GM12891 (cell line): ENCODE measurements around the gene DNAH11.

ENCODE experiments used
- PAX5 ChIP-seq: IDR thresholded peaks from 2 replicates; pipeline ENCODE4 v1.6.1; 2011; ENCODE audit warnings: low read length, moderate library complexity, mild to moderate bottlenecking; ENCODE audit not compliant: insufficient read depth, severe bottlenecking
- POLR2A ChIP-seq: IDR thresholded peaks from 2 replicates; pipeline ENCODE4 v1.6.1; 2011; ENCODE audit warnings: low read depth, low read length, control low read depth
- POLR2AphosphoS5 ChIP-seq: IDR thresholded peaks from 2 replicates; pipeline ENCODE4 v1.6.1; 2011; ENCODE audit warnings: low read depth, low read length, control low read depth
- TAF1 ChIP-seq: IDR thresholded peaks from 2 replicates; pipeline ENCODE4 v1.6.1; 2011; ENCODE audit warnings: low read depth, low read length, control low read depth

GRCh38 chr7:21704359-21704758 lies 161.5 kb downstream of the DNAH11 start:
- TF ChIP-seq PAX5: no peak
- no peak for TF ChIP-seq POLR2A
- no peak for TF ChIP-seq TAF1
- no peak for TF ChIP-seq POLR2AphosphoS5
